GM10847 (cell line): ENCODE data around the gene HDAC4.

ENCODE experiments used
- POLR2A ChIP-seq: IDR thresholded peaks from 2 replicates; pipeline ENCODE4 v1.6.1; 2011; ENCODE audit not compliant: insufficient read length; ENCODE audit errors: extremely low read depth

HDAC4 gene

DNA sequence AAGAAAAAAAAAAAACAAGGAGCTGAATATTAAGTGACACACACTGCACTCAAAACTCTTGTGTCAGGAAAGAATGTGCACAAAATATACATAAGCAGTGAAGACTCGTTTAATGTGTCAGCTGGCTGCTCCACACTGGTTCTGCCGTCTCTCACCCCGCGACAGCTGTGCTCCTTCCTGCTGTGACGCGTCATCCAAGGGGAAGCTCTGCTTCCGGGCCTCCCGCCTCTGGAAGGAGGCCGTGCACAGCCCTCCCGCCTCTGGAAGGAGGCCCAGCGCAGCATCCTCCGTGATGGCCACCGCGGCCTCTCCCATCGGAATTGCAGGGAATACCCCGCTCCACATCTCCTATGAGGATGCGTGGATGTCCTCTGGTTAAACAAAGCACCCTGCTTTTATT, 151.0 kb downstream of the HDAC4 start:
- TF ChIP-seq POLR2A = no peak

DNA sequence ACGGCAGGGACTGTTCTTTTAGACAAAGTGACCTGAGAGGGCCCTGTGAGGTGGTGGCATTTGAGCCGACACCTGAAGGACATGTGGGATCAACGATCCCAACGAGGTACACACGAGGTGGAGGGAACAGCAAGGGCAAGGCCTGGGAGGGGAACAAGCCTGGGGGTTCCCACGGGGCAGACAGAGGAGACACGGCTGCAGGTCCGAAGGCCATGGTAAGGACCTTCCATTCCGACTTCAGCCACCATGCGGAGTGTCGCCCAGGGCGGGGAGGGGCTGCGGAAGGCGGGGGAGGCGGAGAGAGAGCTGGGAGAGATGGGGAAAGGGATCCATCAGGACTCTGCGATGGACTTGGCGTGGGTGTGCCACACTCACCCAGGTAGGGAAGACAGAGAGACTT, 151.8 kb downstream of the HDAC4 start:
- TF ChIP-seq POLR2A = no peak

DNA sequence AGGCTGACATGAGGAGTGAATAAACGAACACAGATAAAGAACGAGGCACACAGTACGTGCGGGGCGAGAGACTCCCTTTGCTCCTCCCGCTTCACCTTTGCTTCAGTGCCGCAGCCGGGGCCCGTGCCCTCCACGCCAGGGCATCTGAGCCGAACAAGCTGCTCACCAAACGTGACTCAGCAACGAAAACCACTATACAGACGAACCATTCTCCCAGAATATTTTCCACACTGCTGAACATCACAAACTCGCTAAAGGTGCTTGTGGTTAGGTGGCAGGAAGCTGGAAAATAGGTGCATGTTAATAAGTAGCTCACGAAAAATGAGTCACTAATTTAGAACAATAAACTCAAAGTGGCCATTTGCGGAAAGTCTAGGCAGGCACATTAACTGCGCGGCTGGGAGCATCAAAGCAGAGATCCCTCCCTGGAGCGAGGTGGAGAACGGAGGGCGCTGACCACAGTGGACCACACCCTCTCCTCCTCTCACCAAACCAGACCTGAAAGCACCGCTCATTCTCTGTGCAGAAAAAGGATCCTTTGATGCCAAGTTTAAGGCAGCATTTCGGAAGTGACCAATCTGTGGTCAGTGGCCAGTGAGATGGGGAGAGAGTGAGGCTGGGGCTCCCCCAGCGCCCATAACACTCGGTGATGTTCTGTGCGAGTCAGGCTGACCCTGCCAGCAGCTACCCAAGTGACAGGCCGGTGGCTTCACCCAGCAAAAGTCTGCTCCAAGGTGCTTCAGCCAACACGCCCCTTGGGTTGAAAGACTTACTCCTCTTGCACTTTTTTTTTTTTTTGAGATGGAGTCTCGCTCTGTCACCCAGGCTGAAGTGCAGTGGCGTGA, 153.2 kb downstream of the HDAC4 start:
- no peak for TF ChIP-seq POLR2A

DNA sequence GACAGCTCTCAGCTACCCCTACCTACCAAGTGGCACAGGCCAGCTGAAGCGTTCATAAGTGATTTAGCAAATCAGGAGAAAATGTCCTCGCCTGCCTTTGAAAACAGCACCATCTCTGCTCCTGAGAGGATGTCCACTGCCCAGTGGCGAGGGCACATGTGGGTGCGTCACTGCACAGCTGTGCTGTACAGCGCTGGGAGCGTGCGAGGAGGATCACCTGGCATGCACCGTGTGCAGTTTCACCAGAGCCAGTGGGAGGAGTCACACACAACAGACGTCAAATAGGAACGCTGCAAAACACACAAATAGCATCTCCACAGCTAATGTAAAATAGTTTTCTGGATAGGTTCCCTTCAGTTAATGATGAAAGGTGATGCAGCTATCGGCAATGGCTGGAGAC, 154.1 kb downstream of the HDAC4 start:
- TF ChIP-seq POLR2A = no peak

DNA sequence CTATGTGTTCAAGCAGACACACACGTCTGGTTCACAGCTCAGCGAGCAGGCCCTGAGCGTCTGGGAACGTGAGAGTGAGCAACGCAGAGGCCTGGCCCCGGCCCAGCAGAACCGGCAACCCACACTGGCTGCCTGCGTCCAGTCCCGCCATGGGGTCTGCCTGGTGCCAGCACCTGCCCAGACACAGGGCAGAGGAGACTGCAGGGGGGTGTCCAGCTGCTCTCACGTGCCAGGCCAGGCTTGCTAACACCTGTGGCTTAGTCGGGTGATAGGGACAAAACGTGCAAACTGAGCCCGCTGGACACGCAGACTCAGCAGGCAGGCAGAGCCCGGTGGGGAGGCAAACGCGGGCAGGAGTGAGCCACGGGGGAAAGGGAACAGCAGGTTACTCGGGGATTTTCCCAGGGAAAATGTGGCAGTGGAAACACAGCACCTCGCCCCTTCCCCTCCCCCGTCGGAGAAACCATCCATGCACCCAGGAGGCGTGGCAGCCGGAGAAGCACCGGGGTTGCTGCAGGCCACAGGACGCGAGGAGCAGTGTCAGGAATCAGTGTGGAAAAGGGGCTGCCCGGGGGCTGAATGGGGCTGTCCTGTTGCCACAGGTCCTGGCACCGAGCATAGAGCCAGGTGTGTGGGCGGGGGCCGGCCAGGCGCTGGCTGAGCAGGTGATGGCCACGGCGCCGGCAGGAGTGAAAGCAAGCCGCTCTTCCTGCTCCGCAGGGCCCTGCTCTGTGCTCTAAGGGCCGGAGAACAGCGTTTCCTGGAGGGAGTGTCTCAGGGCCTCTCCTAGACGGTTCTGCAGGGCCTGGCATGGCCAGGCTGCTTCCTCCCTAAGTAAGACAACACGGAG, 154.7 kb downstream of the HDAC4 start:
- no peak for TF ChIP-seq POLR2A

DNA sequence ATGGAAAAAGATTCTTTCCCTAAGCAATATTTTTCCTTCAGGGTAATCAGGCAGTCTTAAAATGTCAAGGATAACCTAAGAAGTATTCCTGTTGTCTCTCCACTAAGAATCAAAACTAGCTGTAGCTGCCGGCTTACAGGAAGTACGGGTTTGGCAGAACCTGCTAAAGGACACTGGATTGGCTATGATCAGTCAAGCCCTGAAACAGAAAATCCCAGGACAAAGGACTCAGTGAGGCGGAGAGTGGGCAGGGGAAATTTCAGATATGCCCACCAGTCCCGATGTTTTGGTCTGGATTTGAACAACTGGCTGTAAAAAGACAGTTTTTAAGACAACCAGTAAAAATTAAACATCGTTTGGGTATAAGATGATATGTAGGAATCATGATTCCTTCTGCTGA, 155.7 kb downstream of the HDAC4 start:
- no peak for TF ChIP-seq POLR2A

DNA sequence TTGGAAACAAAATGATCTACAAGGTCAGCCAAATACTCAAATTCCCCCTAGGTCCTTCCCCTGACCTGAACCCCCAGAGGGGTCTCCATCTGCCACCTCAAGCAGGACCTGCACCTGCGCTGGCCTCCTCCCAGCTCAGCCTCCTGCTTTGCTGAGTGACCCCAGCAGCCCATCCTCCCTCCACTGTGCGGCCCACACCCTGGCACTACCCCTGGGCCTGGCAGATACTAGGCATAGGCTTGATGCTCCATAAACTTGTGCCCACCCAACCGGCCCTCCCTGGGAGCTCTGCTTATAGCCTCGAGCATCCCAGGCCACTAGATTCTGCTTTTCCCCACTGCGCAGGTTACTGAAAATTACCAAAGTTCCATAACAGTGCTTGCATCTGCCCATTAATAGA, 156.2 kb downstream of the HDAC4 start:
- no peak for TF ChIP-seq POLR2A

DNA sequence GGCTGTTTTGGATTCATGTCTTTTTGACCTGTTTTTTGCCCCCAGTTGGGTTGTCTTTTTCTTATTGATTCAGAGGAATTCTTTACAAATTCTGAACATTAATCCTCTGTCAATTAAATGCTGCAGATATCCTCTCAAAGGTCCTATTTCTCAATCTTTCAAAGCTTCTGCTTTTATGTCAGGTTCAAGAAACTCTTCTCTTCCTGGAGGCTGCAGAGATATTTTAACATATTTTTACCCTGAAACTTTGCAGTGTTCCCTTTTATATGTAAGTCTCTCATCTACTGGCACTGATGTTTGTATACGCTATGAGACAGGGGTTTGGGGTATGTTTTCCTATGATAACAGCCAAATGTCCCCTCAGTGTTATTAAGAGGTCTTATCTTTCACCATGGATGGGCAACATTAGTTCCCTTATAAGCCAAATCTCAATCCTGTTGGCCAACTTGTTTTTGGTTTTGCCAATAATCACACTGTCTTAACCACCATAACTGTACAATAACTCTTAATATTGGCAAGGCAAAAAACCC, 159.3 kb downstream of the HDAC4 start:
- no peak for TF ChIP-seq POLR2A

DNA sequence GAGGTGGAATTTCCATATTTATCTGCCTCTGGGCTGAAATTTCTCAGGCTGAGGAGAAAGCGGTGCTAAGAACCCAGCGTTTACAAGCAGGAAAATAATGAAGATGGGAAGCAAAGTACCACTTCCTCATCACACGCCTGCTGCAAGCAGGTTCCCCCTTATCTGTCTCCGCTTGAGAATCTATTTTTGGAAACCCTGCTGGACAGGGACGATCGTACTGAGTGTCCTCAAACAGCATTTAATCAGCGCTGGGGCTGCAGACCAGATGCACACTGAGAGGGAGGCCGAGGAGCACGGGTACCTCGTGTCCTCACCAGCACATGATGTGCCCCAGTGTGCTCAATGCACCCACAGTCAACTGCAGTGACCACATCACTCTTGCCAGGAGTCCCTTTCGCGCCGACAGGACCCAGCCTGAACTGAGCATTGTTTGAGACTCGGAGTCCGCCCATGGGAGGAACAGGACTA, 160.4 kb downstream of the HDAC4 start:
- no peak for TF ChIP-seq POLR2A

DNA sequence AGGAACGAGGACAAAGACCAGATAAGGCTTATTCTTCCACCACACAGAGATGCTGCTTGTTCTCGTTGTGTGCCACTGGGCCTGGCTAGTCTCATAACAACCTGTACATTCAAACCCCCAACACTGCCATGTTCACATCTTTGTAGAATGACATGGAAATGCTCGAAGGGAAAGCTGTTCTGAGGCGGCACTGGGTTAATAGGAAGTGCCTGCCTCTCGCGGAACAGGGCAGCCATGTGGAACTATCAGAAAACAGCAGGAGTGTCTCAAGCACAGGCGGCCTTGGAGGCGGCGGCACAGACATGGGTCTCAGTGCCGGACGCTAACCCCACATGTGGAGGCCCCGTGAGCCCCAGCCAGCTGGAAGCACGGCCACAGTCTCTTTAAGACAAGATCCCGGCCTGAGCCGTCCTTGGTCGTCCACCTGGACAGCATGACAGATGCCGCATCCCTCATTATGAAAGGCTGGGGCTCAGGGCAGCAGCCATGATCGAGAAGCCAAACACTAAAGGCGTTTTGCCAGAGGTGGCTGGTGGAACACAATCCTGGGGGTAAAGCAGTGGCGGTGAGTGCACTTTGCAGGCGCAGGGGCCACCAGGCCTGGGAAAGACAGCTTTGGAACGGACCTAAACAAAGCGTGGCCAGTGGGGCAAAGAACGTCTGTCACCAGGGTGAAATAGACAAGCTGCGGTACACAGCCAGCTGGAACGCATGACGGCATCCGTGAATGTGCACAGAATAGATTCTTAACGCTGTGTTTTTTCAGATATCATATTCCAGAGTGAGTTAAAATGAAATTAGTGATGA, 161.0 kb downstream of the HDAC4 start:
- no peak for TF ChIP-seq POLR2A

DNA sequence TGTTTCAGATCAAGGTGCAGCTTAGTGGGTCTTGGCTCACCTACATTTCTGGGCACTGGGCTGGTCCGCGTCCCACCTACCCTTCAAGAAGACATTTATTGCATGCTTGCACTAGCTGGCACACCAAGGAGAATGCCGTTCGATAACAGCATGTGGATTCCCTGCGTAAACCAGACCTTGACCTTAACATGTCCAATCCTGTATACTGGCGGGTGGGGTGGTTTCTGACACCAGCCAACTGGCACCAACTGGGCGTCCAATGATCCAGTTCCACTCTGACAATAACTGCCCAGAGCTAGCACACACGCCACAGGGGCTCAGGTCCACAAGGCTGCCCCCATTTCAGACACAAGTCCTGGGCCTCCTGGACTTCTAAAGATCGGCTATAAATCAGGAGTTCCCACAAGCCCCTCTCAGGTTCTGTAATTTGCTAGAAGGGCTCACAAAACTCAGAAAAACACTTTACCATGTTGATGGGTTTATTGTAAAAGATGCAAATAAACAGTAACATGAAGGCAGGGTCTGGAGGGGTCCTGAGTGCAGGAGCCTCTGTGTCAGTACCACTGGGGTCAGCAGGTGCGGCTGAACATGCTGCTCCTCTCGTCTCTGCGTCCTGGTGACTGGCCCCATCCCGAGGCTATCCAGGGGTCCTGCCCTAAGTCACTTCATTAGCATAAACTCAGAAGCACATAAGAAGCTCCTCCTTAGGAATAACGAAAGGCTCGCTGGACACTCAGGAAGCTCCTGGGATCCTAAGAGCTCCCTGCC, 161.8 kb downstream of the HDAC4 start:
- no peak for TF ChIP-seq POLR2A

DNA sequence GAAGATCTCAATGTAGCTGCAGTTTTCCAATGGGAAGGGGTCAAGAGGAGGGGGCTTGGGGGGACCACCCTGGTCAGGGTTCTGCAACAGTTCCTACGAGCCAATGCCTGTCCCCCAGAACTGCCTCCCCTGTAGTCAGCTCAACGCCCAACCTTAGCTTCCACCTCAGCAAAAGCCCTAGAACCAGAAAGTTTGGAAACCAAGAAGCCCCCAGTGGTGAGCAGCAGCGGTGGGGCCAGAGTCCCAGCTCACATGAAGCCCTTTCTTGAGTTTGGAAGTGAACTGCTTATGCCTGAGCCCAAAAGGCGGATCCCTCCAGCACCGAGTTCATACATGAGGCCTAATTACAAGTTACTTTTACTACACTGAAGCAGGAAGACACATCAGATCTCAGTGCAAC, 162.4 kb downstream of the HDAC4 start:
- no peak for TF ChIP-seq POLR2A

DNA sequence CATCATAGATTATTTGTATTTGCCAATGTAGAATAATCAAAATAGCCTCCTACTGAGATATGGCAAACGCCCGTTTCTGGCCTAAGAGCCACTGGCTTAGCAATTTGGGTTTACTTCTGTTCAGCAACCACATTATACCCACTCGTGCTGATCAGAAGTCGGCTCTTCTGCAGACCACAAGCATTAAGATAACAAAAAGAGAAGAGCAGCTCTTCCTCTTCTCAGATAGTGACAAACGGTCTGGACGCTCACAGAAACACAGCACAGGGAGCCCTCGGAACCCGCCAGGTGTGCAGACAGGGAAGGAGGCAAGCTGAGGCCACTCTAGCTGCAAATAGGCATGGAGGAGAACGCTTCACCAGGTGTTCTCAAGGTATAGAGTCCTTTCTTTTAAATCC, 164.0 kb downstream of the HDAC4 start:
- no peak for TF ChIP-seq POLR2A

DNA sequence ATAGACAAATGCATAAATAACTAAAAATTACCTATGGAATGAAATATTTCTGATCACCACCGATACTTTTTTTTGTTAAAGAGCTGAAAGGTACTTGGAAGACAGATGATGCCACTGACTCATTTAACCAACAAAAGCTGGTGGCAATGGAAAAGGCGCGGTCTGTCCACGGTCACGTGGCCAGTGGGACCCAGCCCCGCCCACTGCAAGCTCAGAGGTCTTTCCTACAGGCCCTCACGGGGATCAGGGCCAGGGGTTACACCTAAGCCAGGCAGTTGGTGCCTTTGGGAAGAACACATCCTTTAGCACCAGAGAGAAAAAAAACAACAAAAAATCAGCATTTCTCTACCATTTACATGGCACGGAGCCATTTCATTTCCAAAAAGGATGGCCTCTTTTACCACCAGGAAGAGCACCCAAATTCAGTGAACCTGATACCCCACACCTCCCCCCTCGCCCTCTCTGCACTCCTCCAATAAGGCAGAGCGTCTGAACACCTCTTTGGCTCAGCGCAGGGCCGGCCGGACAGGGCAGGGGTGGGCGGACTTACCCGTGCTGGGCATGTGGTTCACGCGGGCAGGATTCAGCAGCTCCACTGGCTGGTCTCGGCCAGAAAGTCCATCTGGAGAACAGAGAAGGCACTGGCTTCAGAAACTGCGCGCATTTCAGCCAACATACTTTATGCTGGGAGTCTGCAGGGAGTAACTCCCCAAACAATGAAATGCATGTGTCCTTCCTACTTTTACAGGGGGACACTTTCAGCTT, 164.6 kb downstream of the HDAC4 start:
- TF ChIP-seq POLR2A = no peak
